Hepatic stellate cell (primary cell): ENCODE measurements around the gene EHMT1.
"Not testable (repeated sequence)": the region's sequence is repeated elsewhere in the genome, so short reads cannot be mapped to it uniquely, and the experiment has no call there.

Experiments used
- DNase-seq: peaks from one replicate; pipeline ENCODE4 v3.0.0; 2011; ENCODE audit warnings: low spot score

The EHMT1 gene

DNA sequence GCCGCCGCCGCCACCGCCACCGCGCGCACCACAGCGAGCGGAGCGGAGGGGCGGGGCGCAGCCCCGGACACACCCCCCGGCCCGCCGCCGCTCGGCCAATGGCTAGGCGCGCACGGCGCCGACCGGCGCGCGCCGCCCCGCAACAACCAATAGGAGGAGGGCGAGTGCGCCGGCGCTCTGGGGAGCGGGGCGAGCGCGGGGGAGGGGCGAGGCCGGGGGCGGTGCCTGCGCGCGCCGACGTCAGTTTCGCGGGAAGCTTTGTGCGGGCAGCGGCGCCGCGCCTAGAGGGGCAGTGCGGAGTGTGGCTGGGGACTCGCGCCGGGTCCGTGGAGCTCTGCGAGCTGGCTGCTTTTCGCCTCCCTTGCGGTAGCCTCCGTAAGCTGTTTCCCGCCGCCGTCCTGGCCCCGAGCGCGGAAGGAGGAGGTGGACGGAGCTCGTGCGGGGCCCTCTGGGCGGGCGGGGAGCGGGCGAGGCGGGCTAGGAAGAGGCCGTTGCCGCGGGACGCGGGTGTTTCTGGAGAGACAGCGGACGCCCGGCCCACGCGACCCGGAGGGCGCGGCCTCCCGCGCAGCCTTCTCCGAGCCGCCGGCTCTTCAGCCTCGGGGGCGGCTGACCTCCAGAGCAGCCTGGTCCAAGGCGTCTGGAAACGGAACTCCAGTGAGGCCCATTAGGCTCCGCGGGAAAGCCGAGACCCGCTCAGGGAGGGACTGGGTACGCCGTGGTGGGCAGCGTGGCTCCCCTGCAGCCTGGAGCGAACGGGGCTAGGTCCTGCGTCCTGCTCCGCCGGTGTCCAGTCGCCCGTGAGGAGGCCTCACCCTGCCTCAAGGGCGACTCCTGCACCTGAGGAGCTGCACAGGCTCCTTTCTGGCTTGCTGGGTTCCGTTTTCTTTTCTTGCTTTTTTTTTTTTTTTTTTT lies 28.1 kb upstream of the EHMT1 start, which contains the start of gene ZMYND19:
ZMYND19 (minus strand) TSS at position 44 of the 915 bp plus-strand sequence. CDS start 249 bp downstream, outside the sequence.
- peak; percentile 100 for DNase-seq

DNA sequence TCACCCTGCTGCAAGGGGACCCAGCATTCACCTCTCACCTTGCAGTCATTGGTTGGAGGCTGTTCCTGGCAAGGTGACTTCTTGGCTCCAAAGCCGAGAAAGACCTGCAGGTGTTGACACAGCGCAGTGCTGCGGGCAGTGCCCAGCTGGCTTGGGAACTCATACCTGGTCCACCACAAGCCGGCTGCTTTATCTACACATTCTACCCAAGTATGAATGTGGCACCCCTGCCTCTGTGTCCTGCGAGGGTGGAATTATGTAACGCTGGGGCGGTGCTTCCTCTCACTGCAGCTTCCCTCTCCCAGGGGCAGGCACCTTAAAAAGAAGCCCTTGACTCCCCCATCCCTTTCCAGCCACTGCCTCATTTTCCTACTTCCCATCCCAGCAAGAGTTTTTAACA lies 26.0 kb upstream of the EHMT1 start:
- no peak for DNase-seq

DNA sequence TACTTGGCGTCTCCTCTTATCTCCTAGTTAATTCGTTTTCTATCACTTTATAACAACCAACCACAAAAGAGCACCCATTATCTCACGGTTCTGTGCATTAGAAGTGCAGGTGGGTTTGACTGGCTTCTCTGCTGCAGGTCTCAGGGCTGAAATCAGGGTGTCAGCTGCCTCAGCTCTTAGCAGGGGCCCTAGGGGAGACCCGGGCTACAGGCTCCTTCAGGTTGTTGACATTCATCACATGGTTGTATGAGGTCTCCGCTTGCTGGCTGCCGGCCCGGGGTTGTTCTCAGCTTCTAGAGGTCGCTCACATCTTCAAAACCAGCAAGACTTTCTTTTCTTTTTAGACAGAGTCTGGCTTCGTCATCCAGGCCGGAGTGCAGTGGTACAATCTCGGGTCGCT lies 25.6 kb upstream of the EHMT1 start:
- DNase-seq, result no peak

DNA sequence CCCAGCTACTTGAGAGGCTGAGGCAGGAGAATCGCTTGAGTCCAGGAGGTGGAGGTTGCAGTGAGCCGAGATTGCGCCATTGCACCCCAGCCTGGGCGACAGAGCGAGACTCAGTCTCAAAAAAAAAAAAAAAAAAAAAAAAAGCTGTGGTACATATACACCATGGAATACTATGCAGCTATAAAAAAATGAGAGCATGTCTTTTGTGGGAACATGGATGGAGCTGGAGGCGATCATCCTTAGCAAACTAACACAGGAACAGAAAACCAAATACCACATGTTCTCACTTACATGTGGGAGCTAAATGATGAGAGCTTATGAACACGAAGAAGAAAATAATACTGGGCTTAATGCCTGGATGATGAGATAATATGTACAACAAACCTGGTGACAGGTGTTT lies 22.2 kb upstream of the EHMT1 start:
- DNase-seq, result not testable (repeated sequence)

DNA sequence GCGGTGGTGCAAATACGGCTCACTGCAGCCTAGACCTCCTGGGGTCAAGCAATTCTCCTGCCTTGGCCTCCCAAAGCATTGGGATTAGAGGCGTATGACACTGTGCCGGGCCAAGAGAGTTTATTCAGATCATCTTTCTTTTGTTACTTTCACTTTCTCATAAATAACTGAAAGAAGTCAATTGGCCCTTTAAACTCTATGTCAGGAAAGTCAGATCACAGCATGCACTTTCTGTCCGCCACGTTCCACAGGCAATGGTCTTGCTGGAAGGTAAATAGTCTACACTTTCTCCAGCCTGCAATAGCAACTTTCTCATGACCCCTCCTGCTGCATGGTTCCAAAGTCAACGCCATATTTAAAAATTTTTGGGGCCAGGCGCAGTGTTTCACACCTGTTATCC lies 19.9 kb upstream of the EHMT1 start:
- DNase-seq, result no peak

DNA sequence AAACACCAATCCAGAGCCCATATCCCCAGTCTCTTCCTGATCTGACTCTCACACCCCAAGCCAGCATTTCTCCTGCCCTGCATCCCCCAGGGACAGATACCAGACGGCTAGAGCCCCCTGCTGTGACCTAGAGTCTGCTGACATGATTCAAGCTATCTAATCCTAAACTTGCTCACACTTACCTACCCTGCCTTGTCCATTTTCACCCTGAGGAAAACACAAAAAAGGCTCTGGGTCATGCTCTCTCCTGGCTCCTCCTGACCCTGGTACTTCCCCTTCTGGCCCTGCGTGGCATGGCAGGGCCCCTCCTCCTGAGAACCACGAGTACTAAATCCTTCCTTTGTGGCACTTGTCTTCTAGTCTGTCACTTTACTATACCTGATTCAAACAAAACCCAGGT lies 16.1 kb upstream of the EHMT1 start:
- DNase-seq, result no peak

DNA sequence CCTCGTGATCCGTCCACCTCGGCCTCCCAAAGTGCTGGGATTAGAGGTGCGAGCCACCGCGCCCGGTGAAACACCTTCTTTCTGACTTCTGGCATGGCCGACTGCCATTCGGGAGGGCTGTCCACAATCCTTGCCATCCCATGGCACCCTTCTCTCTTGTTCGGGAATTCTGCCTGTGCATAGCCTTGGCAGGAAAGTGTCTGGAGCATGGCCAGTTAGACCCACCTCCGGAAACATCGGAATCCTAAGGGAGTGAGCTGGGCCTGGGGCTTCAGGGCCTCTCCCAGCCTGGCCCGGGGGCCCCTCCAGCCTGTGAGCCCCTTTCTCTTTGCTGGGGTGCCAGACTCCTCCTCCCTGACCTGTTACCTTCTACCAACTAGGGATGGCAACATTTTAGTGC lies 14.9 kb upstream of the EHMT1 start:
- no peak for DNase-seq

DNA sequence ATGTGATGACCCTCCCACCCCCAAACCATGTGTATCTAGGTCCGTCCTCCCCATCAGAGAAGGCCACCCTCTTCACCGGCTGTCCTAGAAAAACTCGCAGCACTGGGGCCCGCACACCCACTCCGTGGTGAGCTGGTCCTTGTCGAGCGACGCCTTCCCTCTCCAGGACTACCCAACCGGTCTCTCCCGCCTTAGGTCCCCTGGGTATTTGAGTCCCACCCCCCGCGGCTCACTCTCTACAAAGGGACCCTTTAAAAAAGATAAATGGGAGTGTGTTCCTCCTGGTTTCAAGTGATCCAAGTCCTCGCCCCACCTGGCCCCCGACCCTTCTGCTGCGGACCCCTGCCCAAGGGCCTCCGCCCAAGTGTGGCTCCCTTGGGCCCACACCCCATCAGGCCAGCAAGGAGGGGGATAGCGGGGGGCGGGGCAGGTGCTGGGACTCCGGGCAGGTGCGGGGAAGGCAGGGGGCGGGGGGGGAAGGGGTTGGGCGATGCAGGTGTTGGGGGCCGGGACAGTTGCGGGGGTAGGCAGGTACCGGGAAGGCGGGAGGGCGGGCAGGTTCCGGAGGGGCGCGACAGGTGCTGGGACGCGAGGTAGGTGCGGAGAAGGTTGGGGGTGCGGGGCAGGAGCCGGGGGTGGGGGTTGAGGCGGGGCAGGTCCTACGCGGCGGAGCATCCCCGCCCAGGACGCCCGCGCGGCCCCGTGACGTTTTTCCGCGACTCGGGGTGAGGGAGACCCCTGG lies 14.3 kb upstream of the EHMT1 start:
- DNase-seq, result no peak

DNA sequence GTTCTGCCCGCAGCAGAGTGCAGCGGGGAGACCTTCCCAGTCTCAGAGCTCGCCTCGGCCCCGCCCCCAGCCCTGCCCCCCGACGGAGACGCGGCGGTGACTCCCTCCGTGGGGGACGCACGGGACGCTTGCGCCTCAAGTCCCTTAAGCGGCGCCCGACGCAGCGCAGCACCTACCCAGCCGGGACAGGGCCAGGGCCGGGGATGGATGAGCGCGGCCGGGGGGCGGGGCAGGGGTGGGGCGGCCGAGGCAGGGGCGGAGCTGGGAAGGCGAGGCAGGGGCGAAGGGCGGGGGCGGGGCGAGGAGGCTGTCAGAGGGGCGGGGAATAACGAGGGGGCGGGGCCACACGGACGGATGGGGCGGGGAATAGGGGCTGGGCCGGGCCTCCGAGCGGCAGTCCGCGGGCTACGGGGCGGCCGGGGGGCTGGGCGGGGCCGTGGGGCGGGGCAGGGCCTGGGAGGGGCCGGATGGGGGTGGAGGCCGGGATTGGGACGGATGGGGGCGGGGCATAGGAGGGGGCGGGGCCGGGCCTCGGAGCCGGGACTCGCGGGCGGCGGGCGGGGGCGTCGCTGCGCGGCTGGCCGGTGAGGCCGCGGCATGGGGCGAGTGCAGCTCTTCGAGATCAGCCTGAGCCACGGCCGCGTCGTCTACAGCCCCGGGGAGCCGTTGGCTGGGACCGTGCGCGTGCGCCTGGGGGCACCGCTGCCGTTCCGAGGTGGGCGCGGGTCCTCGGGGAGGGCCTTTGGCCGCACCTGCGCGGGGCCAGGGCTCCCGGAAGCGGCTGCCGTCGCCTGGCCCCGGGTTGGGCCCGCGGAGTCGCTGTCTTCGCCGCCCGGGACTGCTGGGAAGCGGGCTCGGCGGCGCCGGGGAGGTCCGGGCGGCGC lies 13.4 kb upstream of the EHMT1 start, which contains the start of gene ARRDC1:
ARRDC1 (plus strand) TSS at position 566 of the 884 bp plus-strand sequence; CDS start at position 598, 32 bp downstream.
- DNase-seq, result peak; percentile 93

DNA sequence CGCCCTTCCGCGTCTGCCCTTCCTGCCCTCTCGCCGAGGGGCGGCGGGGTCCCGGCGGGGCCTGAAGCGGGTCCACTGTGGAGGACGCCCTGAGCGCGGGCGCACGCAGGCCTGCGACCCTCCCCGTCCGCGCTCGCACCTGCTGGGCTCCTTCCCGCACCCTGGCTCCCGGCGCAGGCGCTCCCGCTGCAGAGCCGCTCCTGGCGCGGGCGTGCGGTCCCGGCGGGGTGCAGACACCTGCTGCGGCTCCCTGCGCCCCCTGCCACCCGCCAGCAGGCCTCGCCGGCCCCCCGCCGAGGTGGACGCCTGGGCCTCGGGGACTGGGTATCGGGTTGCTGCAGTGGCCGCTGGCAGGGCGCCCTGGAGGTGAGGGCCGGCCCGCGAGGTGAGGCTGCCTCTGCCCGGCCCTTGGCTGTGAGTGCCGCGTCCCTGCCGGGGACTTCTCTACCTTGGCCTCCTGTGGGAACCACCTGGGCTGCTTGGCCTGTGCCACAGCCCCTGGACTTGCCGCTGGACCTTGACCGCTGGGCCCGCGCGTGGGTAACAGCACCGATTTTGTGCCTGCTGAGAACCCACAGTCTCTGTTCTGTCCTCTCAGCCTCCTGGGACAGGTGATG lies 12.7 kb upstream of the EHMT1 start:
- no peak for DNase-seq

DNA sequence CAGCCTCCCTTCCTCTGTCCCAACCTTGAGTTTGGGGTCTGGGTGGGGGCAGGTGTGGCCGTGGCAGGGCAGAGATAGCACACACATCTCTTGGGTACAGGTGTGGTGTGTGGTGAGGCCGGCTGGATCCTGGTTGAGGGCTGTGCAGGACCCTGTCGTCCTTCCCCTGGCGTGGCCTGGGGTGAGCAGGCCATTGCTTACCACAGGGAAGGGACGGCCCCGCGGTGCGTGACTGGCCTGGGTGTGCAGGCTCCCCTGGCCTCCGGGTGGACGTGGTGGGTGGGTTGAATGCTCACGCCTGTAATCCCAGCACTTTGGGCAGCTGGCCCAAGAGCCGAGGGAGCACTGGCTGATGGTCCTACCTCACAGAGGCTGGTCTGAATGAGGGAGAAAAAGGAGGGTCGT lies 12.1 kb upstream of the EHMT1 start:
- no peak for DNase-seq

DNA sequence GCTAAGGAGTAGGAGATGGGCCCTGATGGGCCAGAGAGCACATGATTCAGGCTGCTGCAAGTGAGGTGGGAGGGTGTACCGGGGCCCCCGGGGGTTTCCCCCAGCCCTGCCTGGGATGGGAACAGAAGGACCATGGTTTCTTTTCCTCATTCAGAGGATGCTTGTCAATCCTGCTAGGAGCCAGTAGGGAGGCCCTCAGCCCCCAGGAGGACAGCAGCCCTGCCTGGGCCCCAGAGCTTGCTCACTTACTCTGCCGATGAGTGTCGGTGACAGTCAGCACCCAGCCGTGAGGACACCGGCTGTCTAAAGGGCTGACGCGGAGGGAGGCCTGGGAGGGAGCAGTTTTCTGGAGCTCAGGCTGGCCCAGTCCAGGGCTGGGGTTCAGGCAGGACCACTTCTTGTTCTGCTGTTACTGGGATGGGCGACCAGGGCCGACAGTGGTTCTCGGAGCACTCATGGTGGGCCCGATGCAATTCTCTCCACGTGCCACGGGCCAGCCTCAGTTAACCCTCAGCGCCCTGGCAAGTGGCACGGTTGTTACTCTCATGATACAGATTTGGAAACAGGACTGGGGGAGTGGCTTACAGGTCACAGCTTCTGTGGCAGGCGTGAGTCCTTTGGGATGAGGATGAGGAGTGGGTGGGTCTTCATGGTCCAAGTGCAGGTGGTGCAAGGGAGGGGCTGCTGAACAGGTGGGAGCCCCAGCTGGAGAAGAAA lies 11.5 kb upstream of the EHMT1 start:
- no peak for DNase-seq

DNA sequence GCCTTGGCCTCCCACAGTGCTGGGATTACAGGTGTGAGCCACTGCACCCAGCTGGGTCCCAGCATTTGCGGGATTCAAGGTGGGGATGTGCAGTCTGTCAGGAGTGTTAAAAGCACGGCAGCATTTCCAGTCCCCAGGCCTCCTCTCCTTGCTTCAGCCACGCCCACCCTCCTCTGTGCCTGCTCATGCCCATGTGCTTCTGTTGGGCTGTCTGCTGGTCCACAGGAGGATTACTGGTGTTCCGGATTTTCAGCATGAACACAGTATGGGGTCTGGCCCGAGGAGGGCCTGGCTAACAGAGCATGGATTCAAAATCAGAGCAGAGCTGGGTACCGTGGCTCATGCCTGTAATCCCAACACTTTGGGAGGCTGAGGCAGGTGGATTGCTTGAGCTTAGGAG lies 7.9 kb upstream of the EHMT1 start:
- no peak for DNase-seq

DNA sequence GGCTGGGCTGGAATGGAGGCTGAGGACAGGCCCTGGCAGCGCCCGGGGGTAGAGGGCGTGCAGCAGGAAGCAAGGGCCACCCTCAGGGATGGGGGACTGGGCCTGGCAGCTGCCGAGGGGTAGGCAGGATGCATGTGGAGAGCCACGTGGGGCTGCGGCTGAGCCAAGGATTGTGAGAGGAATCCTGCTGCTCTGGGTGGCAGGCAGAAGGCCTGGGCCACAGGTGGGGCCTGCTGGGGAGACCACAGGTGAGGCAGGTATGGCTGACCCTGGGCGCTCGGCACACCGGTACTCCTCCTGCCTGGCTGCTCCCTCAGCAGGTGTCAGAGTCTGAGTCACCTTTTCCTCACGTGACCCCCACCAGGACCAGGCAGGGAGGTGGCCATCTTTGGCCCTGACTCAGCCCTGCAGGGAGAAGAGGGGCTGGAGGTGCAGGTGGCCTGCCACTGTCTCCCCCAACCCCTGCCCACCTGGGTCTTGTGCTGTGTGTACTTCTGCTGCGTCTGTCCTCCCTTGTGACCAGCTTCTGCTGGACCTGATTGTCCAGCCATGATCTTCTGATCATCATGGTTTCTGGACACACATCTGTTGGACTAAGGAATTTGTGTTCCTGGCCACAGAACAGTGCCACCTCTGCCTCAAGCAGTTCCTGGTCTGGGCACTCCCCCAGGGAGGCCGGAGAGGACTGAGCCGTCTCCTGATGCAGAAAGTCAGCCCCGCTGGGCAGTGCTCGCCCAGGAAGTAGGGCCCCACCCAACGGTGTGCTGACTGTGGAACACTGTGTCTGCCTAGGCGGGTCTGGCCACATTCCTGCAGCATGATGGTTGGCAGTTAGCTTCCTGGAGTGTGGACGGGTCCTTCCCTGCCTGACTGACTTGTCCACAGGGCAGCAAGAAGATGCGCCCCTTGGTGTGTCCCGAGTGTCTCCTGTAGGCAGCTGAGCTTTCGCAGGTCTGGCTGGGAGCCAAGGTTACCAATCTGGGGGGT lies 6.9 kb upstream of the EHMT1 start:
- DNase-seq, result peak; percentile 91

DNA sequence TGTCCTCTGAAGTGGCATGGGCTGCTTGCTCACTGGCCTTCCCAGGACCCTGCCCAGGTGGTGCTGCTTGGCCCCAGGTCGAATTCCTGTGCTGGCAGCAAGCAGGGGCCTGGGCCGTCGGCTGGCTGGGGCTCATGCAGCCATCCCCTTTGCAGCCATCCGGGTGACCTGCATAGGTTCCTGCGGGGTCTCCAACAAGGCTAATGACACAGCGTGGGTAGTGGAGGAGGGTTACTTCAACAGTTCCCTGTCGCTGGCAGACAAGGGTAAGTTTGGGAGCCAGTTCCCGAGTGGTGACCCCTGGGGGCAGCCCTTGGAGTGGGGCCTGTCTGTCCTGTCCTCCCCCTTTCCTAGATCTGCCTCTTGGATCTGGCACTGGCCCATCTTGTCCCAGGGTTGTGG lies 6.1 kb upstream of the EHMT1 start:
- DNase-seq, result no peak

DNA sequence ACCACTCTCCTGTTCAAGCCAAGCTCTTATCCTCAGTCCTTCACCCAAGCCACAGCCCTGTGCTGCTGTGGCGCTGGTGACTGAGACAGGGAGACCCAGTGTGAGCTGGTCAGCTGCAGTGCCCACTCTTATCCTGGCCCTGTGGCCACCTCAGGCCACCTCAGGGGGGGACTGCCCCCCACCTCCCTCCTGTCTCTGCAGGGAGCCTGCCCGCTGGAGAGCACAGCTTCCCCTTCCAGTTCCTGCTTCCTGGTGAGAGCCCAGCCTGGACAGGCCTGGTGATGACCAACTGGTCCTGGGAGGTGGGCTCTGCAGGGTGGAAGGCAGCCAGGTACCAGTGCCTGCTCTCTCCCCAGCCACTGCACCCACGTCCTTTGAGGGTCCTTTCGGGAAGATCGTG lies 5.5 kb upstream of the EHMT1 start:
- DNase-seq, result no peak

DNA sequence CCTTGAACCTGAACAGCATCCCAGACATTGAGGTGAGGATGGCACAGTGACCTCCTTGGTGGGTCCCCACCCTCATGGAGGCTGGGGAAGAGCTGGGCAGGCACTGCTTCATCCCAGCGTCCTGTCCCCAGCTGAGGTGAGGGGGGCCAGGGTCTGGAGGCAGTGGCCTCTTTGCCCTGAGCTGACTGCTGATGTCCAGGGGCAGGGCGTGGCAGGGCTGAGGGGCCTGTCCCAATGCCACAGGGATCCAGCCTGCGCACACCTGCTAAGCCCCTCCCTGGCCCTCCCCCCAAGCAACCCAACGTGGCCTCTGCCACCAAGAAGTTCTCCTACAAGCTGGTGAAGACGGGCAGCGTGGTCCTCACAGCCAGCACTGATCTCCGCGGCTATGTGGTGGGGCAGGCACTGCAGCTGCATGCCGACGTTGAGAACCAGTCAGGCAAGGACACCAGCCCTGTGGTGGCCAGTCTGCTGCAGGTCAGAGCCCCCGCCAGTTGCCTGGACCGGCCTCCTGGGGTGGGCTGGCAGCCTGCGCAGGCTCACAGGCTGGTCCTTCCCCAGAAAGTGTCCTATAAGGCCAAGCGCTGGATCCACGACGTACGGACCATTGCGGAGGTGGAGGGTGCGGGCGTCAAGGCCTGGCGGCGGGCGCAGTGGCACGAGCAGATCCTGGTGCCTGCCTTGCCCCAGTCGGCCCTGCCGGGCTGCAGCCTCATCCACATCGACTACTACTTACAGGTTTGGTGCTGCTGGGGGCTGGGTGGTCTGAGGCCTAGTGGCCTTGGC lies 4.9 kb upstream of the EHMT1 start:
- DNase-seq, result no peak

DNA sequence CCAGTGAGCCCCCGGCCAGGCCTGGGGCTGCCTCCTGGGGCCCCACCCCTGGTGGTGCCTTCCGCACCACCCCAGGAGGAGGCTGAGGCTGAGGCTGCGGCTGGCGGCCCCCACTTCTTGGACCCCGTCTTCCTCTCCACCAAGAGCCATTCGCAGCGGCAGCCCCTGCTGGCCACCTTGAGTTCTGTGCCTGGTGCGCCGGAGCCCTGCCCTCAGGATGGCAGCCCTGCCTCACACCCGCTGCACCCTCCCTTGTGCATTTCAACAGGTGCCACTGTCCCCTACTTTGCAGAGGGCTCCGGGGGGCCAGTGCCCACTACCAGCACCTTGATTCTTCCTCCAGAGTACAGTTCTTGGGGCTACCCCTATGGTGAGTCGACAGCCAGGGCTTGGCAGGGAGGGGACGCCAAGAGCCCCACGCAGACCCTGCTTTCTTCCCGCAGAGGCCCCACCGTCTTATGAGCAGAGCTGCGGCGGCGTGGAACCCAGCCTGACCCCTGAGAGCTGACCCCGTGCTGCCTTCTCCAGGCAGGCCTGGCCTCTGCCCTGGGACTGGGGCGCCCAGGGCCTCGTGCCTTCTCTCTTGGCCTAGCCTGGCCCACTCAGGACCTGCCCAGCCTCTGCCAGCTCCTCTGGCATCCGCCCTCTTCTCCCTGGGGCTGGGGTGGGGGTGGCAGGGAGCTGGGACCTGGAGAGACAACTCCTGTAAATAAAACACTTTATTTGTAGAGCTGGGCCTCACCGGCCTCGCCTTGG lies 4.0 kb upstream of the EHMT1 start:
- DNase-seq, result no peak
